SK-N-SH treated with all-trans-retinoic acid at 6 μM for 48 hours (cell line): ENCODE measurements around the gene C5AR1.

Experiments
- ARNTL ChIP-seq: fragments of 450-650 bp; formaldehyde crosslinking; IDR thresholded peaks from 2 replicates; pipeline ENCODE4 v1.5.0; 2020; ENCODE audit warnings: low read depth, mild to moderate bottlenecking, moderate library complexity, borderline replicate concordance
- BACH2 ChIP-seq: fragments of 250-450 bp; sonication (Bioruptor Pico); IDR thresholded peaks from 2 replicates; pipeline ENCODE4 v1.9.0; 2021; ENCODE audit warnings: mild to moderate bottlenecking, borderline replicate concordance
- CREB5 ChIP-seq: fragments of 250-450 bp; sonication (Bioruptor Pico); IDR thresholded peaks from 2 replicates; pipeline ENCODE4 v1.5.1; 2020; ENCODE audit warnings: low read depth, mild to moderate bottlenecking, moderate library complexity
- ESRRG ChIP-seq: fragments of 250-450 bp; sonication (Bioruptor Pico); IDR thresholded peaks from 2 replicates; pipeline ENCODE4 v1.6.1; 2021; ENCODE audit warnings: mild to moderate bottlenecking
- GLIS3 ChIP-seq: fragments of 250-450 bp; sonication (Bioruptor Pico); IDR thresholded peaks from 2 replicates; pipeline ENCODE4 v1.5.0; 2020; ENCODE audit warnings: mild to moderate bottlenecking, moderate library complexity
- POU6F1 ChIP-seq: fragments of 250-450 bp; sonication (Bioruptor Pico); IDR thresholded peaks from 2 replicates; pipeline ENCODE4 v1.8.0; 2021; ENCODE audit warnings: low read depth, mild to moderate bottlenecking, moderate library complexity, borderline replicate concordance
- RARB ChIP-seq: fragments of 250-450 bp; sonication (Bioruptor Pico); IDR thresholded peaks from 2 replicates; pipeline ENCODE4 v1.8.0; 2021; ENCODE audit warnings: mild to moderate bottlenecking, moderate library complexity
- TOX ChIP-seq: fragments of 250-450 bp; sonication (Bioruptor Pico); IDR thresholded peaks from 2 replicates; pipeline ENCODE4 v1.8.0; 2021; ENCODE audit warnings: mild to moderate bottlenecking, moderate library complexity, borderline replicate concordance
- ZC3H10 ChIP-seq: fragments of 250-450 bp; sonication (Bioruptor Pico); IDR thresholded peaks from 2 replicates; pipeline ENCODE4 v1.5.1; 2021; ENCODE audit warnings: mild to moderate bottlenecking, moderate library complexity
- ZFP3 ChIP-seq: fragments of 250-450 bp; sonication (Bioruptor Pico); IDR thresholded peaks from 2 replicates; pipeline ENCODE4 v1.5.0; 2020; ENCODE audit warnings: mild to moderate bottlenecking, moderate library complexity
- ZFP30 ChIP-seq: fragments of 450-650 bp; formaldehyde crosslinking; IDR thresholded peaks from 2 replicates; pipeline ENCODE4 v1.5.0; 2022; ENCODE audit warnings: mild to moderate bottlenecking, moderate library complexity
- ZNF565 ChIP-seq: fragments of 450-650 bp; formaldehyde crosslinking; conservative IDR thresholded peaks from 2 replicates; pipeline ENCODE4 v1.5.0; 2020; ENCODE audit warnings: low read depth, mild to moderate bottlenecking, moderate library complexity
- ZNF8 ChIP-seq: fragments of 450-650 bp; formaldehyde crosslinking; IDR thresholded peaks from 2 replicates; pipeline ENCODE4 v1.5.0; 2020; ENCODE audit warnings: mild to moderate bottlenecking, moderate library complexity
- TF ChIP-seq, protein P1 (sequence below): fragments of 250-450 bp; sonication (Bioruptor Pico); IDR thresholded peaks from 2 replicates; pipeline ENCODE4 v1.8.0; 2020; ENCODE audit warnings: mild to moderate bottlenecking, moderate library complexity, borderline replicate concordance

GRCh38 chr19:47267350-47267759 is 42.3 kb upstream of the C5AR1 start:
- TF ChIP-seq ZNF565 (CRISPR knock-in tag) (no peak), RARB (CRISPR knock-in tag) (no peak), POU6F1 (CRISPR knock-in tag) (no peak), ZNF8 (CRISPR knock-in tag) (no peak), ZC3H10 (CRISPR knock-in tag) (no peak), TOX (CRISPR knock-in tag) (no peak), ARNTL (CRISPR knock-in tag) (no peak), ESRRG (CRISPR knock-in tag) (no peak), BACH2 (CRISPR knock-in tag) (no peak), ZFP3 (CRISPR knock-in tag) (no peak), CREB5 (CRISPR knock-in tag) (no peak), GLIS3 (CRISPR knock-in tag) (no peak), ZFP30 (CRISPR knock-in tag) (no peak)
- TF ChIP-seq, protein P1, sequence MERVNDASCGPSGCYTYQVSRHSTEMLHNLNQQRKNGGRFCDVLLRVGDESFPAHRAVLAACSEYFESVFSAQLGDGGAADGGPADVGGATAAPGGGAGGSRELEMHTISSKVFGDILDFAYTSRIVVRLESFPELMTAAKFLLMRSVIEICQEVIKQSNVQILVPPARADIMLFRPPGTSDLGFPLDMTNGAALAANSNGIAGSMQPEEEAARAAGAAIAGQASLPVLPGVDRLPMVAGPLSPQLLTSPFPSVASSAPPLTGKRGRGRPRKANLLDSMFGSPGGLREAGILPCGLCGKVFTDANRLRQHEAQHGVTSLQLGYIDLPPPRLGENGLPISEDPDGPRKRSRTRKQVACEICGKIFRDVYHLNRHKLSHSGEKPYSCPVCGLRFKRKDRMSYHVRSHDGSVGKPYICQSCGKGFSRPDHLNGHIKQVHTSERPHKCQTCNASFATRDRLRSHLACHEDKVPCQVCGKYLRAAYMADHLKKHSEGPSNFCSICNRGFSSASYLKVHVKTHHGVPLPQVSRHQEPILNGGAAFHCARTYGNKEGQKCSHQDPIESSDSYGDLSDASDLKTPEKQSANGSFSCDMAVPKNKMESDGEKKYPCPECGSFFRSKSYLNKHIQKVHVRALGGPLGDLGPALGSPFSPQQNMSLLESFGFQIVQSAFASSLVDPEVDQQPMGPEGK (CRISPR knock-in tag): no peak
